ENCODE results near the gene BORCS5.

Gene BORCS5

GRCh38 chr12:12331244-12331771 lies 25.6 kb upstream of the BORCS5 start:
- H3K9me3 ChIP-seq (ENCODE audit: low read depth, low read length), result no peaks in the 10 kb centered on the region
- DNase-seq (ENCODE audit: low read depth, low spot score), result no peak
- TF ChIP-seq EZH2 (IDR thresholded peaks at IDR 0.05) (no peak), POLR2AphosphoS5 (IDR thresholded peaks at IDR 0.05; ENCODE audit: borderline replicate concordance, low read depth, low read length) (no peak), FOXP2 (optimal IDR thresholded peaks at IDR 0.05; ENCODE audit: control extremely low read depth, extremely low read length, insufficient read depth) (no peak)
- no peak overlapping the region for H3K9ac ChIP-seq (ENCODE audit: insufficient read length)
- H3K4me3 ChIP-seq, result no peak overlapping the region
- H3K27ac ChIP-seq, result no peak overlapping the region
- H3K36me3 ChIP-seq (ENCODE audit: insufficient read depth, low read length), result no peaks in the 10 kb centered on the region

- TF ChIP-seq FOXP2 (optimal IDR thresholded peaks at IDR 0.05; ENCODE audit: control extremely low read depth, extremely low read length, insufficient read depth), result no peak
- no peak for TF ChIP-seq POLR2AphosphoS5 (IDR thresholded peaks at IDR 0.05; ENCODE audit: borderline replicate concordance, low read depth, low read length)
- no peak for TF ChIP-seq EZH2 (IDR thresholded peaks at IDR 0.05)
- no peaks in the 10 kb centered on the region for H3K36me3 ChIP-seq (ENCODE audit: insufficient read depth, low read length)
- H3K27ac ChIP-seq, result no peak overlapping the region
- DNase-seq (ENCODE audit: low read depth, low spot score), result no peak
- H3K9ac ChIP-seq (ENCODE audit: insufficient read length), result no peak overlapping the region
- H3K9me3 ChIP-seq (ENCODE audit: low read depth, low read length), result no peaks in the 10 kb centered on the region
- H3K4me3 ChIP-seq, result no peak overlapping the region
Observed at GRCh38 chr12:12331896-12332295, 25.0 kb upstream of the BORCS5 start.

- TF ChIP-seq POLR2AphosphoS5 (IDR thresholded peaks at IDR 0.05; ENCODE audit: borderline replicate concordance, low read depth, low read length) (no peak), EZH2 (IDR thresholded peaks at IDR 0.05) (no peak), FOXP2 (optimal IDR thresholded peaks at IDR 0.05; ENCODE audit: control extremely low read depth, extremely low read length, insufficient read depth) (no peak)
- Histone ChIP-seq H3K36me3 (ENCODE audit: insufficient read depth, low read length) (no peaks in the 10 kb centered on the region), H3K4me3 (no peak overlapping the region), H3K9me3 (ENCODE audit: low read depth, low read length) (no peaks in the 10 kb centered on the region), H3K9ac (ENCODE audit: insufficient read length) (no peak overlapping the region), H3K27ac (no peak overlapping the region)
- DNase-seq (ENCODE audit: low read depth, low spot score), result no peak
Observed at GRCh38 chr12:12333407-12334366, 23.2 kb upstream of the BORCS5 start.

- Histone ChIP-seq H3K27ac (no peak overlapping the region), H3K9ac (ENCODE audit: insufficient read length) (no peak overlapping the region)
Observed at GRCh38 chr12:12334367-12335040, 22.4 kb upstream of the BORCS5 start.

GRCh38 chr12:12336049-12336411 lies 20.8 kb upstream of the BORCS5 start:
- H3K9ac ChIP-seq (ENCODE audit: insufficient read length), result no peak overlapping the region
- DNase-seq (ENCODE audit: low read depth, low spot score), result no peak
- H3K4me3 ChIP-seq, result no peak overlapping the region
- H3K36me3 ChIP-seq (ENCODE audit: insufficient read depth, low read length), result no peaks in the 10 kb centered on the region
- no peak overlapping the region for H3K27ac ChIP-seq
- no peaks in the 10 kb centered on the region for H3K9me3 ChIP-seq (ENCODE audit: low read depth, low read length)
- TF ChIP-seq EZH2 (IDR thresholded peaks at IDR 0.05), result no peak
- no peak for TF ChIP-seq FOXP2 (optimal IDR thresholded peaks at IDR 0.05; ENCODE audit: control extremely low read depth, extremely low read length, insufficient read depth)
- no peak for TF ChIP-seq POLR2AphosphoS5 (IDR thresholded peaks at IDR 0.05; ENCODE audit: borderline replicate concordance, low read depth, low read length)

More at GRCh38 chr12:12334367-12335040, 22.4 kb upstream of the BORCS5 start:
- Histone ChIP-seq H3K36me3 (ENCODE audit: insufficient read depth, low read length) (no peaks in the 10 kb centered on the region), H3K4me3 (no peak overlapping the region), H3K9me3 (ENCODE audit: low read depth, low read length) (no peaks in the 10 kb centered on the region)
- no peak for DNase-seq (ENCODE audit: low read depth, low spot score)
- no peak for TF ChIP-seq EZH2 (IDR thresholded peaks at IDR 0.05)
- TF ChIP-seq FOXP2 (optimal IDR thresholded peaks at IDR 0.05; ENCODE audit: control extremely low read depth, extremely low read length, insufficient read depth), result no peak
- TF ChIP-seq POLR2AphosphoS5 (IDR thresholded peaks at IDR 0.05; ENCODE audit: borderline replicate concordance, low read depth, low read length), result no peak

- H3K9me3 ChIP-seq (ENCODE audit: low read depth, low read length), result no peaks in the 10 kb centered on the region
- H3K4me3 ChIP-seq, result no peak overlapping the region
- H3K36me3 ChIP-seq (ENCODE audit: insufficient read depth, low read length), result no peaks in the 10 kb centered on the region
- no peak overlapping the region for H3K27ac ChIP-seq
- no peak for DNase-seq (ENCODE audit: low read depth, low spot score)
- TF ChIP-seq EZH2 (IDR thresholded peaks at IDR 0.05), result no peak
- no peak for TF ChIP-seq FOXP2 (optimal IDR thresholded peaks at IDR 0.05; ENCODE audit: control extremely low read depth, extremely low read length, insufficient read depth)
- TF ChIP-seq POLR2AphosphoS5 (IDR thresholded peaks at IDR 0.05; ENCODE audit: borderline replicate concordance, low read depth, low read length), result no peak
- H3K9ac ChIP-seq (ENCODE audit: insufficient read length), result no peak overlapping the region
Observed at GRCh38 chr12:12336511-12336910, 20.4 kb upstream of the BORCS5 start.

- no peak for TF ChIP-seq EZH2 (IDR thresholded peaks at IDR 0.05)
- no peak for TF ChIP-seq FOXP2 (optimal IDR thresholded peaks at IDR 0.05; ENCODE audit: control extremely low read depth, extremely low read length, insufficient read depth)
- TF ChIP-seq POLR2AphosphoS5 (IDR thresholded peaks at IDR 0.05; ENCODE audit: borderline replicate concordance, low read depth, low read length), result no peak
- H3K27ac ChIP-seq, result no peak overlapping the region
- H3K9ac ChIP-seq (ENCODE audit: insufficient read length), result no peak overlapping the region
- H3K4me3 ChIP-seq, result no peak overlapping the region
- DNase-seq (ENCODE audit: low read depth, low spot score), result no peak
- H3K9me3 ChIP-seq (ENCODE audit: low read depth, low read length), result no peaks in the 10 kb centered on the region
- no peaks in the 10 kb centered on the region for H3K36me3 ChIP-seq (ENCODE audit: insufficient read depth, low read length)
Observed at GRCh38 chr12:12338527-12339168, 18.2 kb upstream of the BORCS5 start.

Measured in SK-N-MC (cell line).